Upper lobe of left lung (tissue), 6 donors: ENCODE data around the gene TMEM218. TPM values are rescaled to one million over a fixed set of nuclear protein-coding genes. Genes with fewer than 3 reads are reported as not detected.
"Not testable (repeated sequence)": the region's sequence is repeated elsewhere in the genome, so short reads cannot be mapped to it uniquely, and the experiment has no call there.

ENCODE experiments used
- ATAC-seq, 2 donors: fragments of 200-7000 bp; cut with Tn5 transposase; one replicate each; pipeline ENCODE4 v1.9.1; 2022; ENCODE audit warnings: mild to moderate bottlenecking in 2 of 2, moderate library complexity in 2 of 2; ENCODE audit not compliant: low FRiP score in 2 of 2
- DNase-seq, 2 donors: peaks; one replicate each; pipeline ENCODE4 v3.0.0-alpha.2; 2019 to 2020
- H3K27ac ChIP-seq, 4 donors: fragments of 200-600 bp; sonication (generic); one replicate each; pipeline ENCODE4 v1.5.1; 2016 to 2019
- H3K27me3 ChIP-seq, 4 donors: fragments of 200-600 bp; sonication (generic); one replicate each; pipeline ENCODE4 v1.5.1; 2017 to 2019
- H3K36me3 ChIP-seq, 4 donors: fragments of 200-600 bp; sonication (generic); one replicate each; pipeline ENCODE4 v1.5.1; 2016 to 2019
- H3K4me1 ChIP-seq, 4 donors: fragments of 200-600 bp; sonication (generic); one replicate each; pipeline ENCODE4 v1.5.1; 2018 to 2019
- H3K4me3 ChIP-seq, 4 donors: fragments of 200-600 bp; sonication (generic); one replicate each; pipeline ENCODE4 v1.5.1; 2017 to 2019; ENCODE audit warnings: mild to moderate bottlenecking in 2 of 4, moderate library complexity in 1 of 4
- H3K9me3 ChIP-seq, 4 donors: fragments of 200-600 bp; sonication (generic); one replicate each; pipeline ENCODE4 v1.5.1; 2018 to 2019
- EP300 ChIP-seq, 4 donors: sonication (generic); formaldehyde crosslinking; IDR thresholded peaks; one replicate each; pipeline ENCODE4 v1.5.1; 2017; ENCODE audit warnings: antibody characterized with exemption in 4 of 4, control low read depth in 2 of 4
- POLR2A ChIP-seq, 4 donors: fragments of 450-650 bp; IDR thresholded peaks; one replicate each; pipeline ENCODE4 v1.5.1; 2016 to 2017; ENCODE audit warnings: antibody characterized with exemption in 4 of 4, mild to moderate bottlenecking in 2 of 4
- POLR2AphosphoS5 ChIP-seq, 2 donors: sonication (generic); formaldehyde crosslinking; IDR thresholded peaks; one replicate each; pipeline ENCODE4 v1.5.1; 2017; ENCODE audit warnings: antibody characterized with exemption in 2 of 2
- WGBS, 2 donors: methylation state at CpG; one replicate each; pipeline ENCODE4 v1.1.5; 2017 to 2018; 5-methylcytosine and 5-hydroxymethylcytosine counted together
- total RNA-seq, 6 donors: library from RNA; depleted of rRNA in 4 of 6; stranded (reverse); fragments of >200 nt in 4 of 6; gene quantifications; one replicate each; pipeline versions ENCODE4 v1.1.0 to v1.2.1, GENCODE V29; 2016 to 2021
- TF ChIP-seq, protein P1 (sequence below), 6 experiments: fragments of 450-650 bp in 4 of 6; fragments of 200-600 bp in 2 of 6; sonication (generic) in 2 of 6; IDR thresholded peaks; one replicate each; pipeline ENCODE4 v1.5.1; 2016 to 2019; ENCODE audit warnings: antibody characterized with exemption in 6 of 6
- donor health status: DM: no; HTN: no; CAD: no; lungs with moderate emphysema.
- donor health status: DM: no; HTN: yes; CAD: no; lungs with severe emphysema.

The TMEM218 gene
- total RNA-seq, 6 donors from 2014 or later, result 11.1 to 25.1 (median 17.3) TPM

- no peaks in the 10 kb centered on the region for H3K27me3 ChIP-seq
- DNase-seq (no peak), ATAC-seq (no peak)
- WGBS, 2 donors, result 70 to 74% methylated on average over 4 of the region's 4 CpGs
- no peak overlapping the region for H3K4me3 ChIP-seq
- TF ChIP-seq POLR2AphosphoS5 (IDR thresholded peaks at IDR 0.05) (no peak), EP300 (IDR thresholded peaks at IDR 0.05) (no peak), POLR2A (IDR thresholded peaks at IDR 0.05) (no peak)
- TF ChIP-seq, protein P1, sequence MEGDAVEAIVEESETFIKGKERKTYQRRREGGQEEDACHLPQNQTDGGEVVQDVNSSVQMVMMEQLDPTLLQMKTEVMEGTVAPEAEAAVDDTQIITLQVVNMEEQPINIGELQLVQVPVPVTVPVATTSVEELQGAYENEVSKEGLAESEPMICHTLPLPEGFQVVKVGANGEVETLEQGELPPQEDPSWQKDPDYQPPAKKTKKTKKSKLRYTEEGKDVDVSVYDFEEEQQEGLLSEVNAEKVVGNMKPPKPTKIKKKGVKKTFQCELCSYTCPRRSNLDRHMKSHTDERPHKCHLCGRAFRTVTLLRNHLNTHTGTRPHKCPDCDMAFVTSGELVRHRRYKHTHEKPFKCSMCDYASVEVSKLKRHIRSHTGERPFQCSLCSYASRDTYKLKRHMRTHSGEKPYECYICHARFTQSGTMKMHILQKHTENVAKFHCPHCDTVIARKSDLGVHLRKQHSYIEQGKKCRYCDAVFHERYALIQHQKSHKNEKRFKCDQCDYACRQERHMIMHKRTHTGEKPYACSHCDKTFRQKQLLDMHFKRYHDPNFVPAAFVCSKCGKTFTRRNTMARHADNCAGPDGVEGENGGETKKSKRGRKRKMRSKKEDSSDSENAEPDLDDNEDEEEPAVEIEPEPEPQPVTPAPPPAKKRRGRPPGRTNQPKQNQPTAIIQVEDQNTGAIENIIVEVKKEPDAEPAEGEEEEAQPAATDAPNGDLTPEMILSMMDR (IDR thresholded peaks at IDR 0.05), result no peak
- H3K36me3 ChIP-seq, result no peaks in the 10 kb centered on the region
- H3K27ac ChIP-seq, result no peak overlapping the region
- peaks cover 8 to 19% (median 12%) of the 10 kb centered on the region in 4 donors for H3K4me1 ChIP-seq
- H3K9me3 ChIP-seq, result no peaks in the 10 kb centered on the region
Observed at GRCh38 chr11:125061281-125061680, 50.1 kb downstream of the TMEM218 start.

DNA sequence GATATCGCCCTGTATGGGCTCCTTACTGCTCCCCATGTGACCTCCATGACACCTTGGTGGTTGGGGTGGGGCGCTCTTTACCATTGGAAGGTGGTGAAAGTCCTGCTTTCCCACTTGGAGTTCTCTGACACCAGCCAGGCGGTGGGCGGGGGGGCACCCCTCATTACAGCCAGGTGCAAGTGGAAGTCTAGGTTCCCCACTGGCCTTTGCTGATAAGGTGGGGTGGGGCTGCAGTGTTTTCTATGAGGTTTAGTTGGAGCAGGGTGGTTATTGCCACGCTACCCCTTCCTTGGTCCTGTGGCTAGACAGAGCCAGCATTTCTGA, 53.8 kb downstream of the TMEM218 start:
- no peak overlapping the region for H3K27ac ChIP-seq
- no peaks in the 10 kb centered on the region for H3K27me3 ChIP-seq
- peaks cover 0 to 4% (median 3%) of the 10 kb centered on the region in 4 donors for H3K4me1 ChIP-seq
- no peak overlapping the region for H3K4me3 ChIP-seq
- DNase-seq, result no peak
- H3K36me3 ChIP-seq, result no peaks in the 10 kb centered on the region
- ATAC-seq, result no peak
- TF ChIP-seq EP300 (IDR thresholded peaks at IDR 0.05) (no peak), POLR2A (IDR thresholded peaks at IDR 0.05) (no peak), POLR2AphosphoS5 (IDR thresholded peaks at IDR 0.05) (no peak)
- TF ChIP-seq, protein P1 (IDR thresholded peaks at IDR 0.05), result no peak
- WGBS, 2 donors, result 97 to 100% methylated on average over 1 to 5 of the region's 5 CpGs
- no peaks in the 10 kb centered on the region for H3K9me3 ChIP-seq

- no peak overlapping the region for H3K27ac ChIP-seq
- H3K36me3 ChIP-seq, result no peaks in the 10 kb centered on the region
- TF ChIP-seq POLR2AphosphoS5 (IDR thresholded peaks at IDR 0.05) (no peak), EP300 (IDR thresholded peaks at IDR 0.05) (no peak), POLR2A (IDR thresholded peaks at IDR 0.05) (no peak)
- TF ChIP-seq, protein P1 (IDR thresholded peaks at IDR 0.05), result no peak
- H3K4me1 ChIP-seq, result no peaks in the 10 kb centered on the region
- H3K27me3 ChIP-seq, result no peaks in the 10 kb centered on the region
- WGBS, 2 donors, result 80 to 87% methylated on average over 5 of the region's 5 CpGs
- no peaks in the 10 kb centered on the region for H3K9me3 ChIP-seq
- DNase-seq, result no peak
- no peak overlapping the region for H3K4me3 ChIP-seq
- no peak for ATAC-seq
Observed at GRCh38 chr11:125056931-125057692, 54.3 kb downstream of the TMEM218 start.

GRCh38 chr11:125056111-125056510, 55.3 kb downstream of the TMEM218 start:
- not testable (repeated sequence) for H3K36me3 ChIP-seq, H3K27me3 ChIP-seq, ATAC-seq, DNase-seq, H3K27ac ChIP-seq, H3K9me3 ChIP-seq, H3K4me3 ChIP-seq, H3K4me1 ChIP-seq
- 93 to 95% methylated on average over 2 of the region's 2 CpGs for WGBS, 2 donors

DNA sequence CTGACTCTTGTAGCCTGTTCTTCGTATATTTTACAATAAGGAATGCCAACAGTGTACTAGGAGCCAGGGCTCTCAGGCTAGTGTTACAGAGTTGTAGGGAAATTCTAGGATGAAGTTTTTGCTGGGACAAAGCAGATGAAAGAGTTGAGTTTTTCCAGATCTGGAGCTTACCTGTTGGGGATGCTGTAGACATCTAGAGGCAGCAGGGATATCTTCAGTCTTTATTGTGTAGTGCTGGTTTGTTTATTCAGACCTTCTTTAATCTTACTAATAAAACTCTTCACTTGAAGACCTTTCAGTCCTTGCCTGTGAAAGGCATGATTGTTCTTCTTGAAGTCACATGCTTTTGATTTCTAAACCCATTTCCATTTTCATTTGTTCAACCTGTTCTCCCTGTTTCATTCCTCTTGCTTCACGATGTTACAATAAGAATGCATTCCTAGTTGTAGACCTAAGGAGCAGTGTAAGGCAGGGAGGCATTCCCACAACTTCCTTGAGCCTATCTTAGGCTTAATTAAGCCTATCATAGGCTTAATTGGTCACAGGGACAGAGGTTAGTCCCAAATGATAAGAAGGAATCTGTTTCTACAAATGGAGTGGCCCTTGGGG, 56.2 kb downstream of the TMEM218 start:
- WGBS, 2 donors, result 58 to 61% methylated on average over 2 of the region's 2 CpGs
- Histone ChIP-seq H3K27me3 (no peaks in the 10 kb centered on the region), H3K4me1 (no peaks in the 10 kb centered on the region), H3K27ac (no peak overlapping the region), H3K36me3 (no peaks in the 10 kb centered on the region), H3K9me3 (no peaks in the 10 kb centered on the region), H3K4me3 (no peak overlapping the region)
- ATAC-seq, result no peak
- TF ChIP-seq POLR2A (IDR thresholded peaks at IDR 0.05), result no peak
- TF ChIP-seq, protein P1 (IDR thresholded peaks at IDR 0.05), result no peak
- no peak for TF ChIP-seq POLR2AphosphoS5 (IDR thresholded peaks at IDR 0.05)
- TF ChIP-seq EP300 (IDR thresholded peaks at IDR 0.05), result no peak
- no peak for DNase-seq
